Measurements from ENCODE around the gene FOXP1.

Gene FOXP1

DNA sequence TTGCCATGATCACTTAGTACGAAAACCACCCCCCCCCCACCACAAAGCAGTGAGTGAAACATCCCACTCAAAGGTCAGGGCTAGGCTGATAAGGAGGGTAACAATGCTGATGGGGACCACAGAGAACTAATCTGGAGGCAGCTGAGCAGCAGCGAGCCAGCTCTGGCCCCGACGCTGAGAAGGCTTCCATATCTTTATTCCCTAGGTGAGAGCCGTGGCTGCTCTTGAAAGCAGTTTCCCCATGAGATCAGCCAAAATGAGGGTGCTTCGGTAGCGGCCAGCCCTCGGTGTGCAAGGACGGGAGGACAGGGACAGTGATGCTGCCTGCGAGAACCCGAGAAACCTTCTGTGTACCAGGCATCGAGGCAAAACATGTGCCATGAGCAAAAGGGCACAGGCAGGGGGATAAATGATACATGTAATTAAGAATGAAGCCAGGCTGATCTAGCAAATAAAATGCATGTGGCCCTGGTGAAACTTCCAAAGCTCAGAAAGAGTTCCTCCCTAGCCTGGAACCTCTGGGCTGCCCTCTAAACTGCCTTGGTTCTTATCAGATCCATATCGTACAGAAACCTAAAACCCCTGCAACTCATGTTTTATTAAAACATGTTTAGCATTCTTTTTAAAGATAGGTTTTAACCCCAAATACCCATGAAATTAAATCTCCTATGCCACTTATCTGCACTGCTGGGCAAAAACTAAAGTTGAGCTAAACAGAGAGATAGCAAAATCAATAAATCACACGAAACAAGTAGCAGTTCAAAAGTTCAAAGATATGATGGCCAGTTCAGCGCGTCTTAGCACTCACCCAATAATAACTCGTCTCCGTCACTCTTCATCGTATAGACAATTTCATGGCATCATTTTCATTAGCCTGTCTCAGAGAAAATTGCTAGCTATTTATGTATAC lies 337.3 kb downstream of the FOXP1 start:
- peak overlapping the region in 1 of 2 donors; percentile 16 for H3K4me3 ChIP-seq (replicated peaks in 1 of 2; ENCODE audit: low read depth in 2 of 2, low read length in 2 of 2)
- DNase-seq (ENCODE audit: low read depth in 2 of 2): no peak
- TF ChIP-seq, protein P1, sequence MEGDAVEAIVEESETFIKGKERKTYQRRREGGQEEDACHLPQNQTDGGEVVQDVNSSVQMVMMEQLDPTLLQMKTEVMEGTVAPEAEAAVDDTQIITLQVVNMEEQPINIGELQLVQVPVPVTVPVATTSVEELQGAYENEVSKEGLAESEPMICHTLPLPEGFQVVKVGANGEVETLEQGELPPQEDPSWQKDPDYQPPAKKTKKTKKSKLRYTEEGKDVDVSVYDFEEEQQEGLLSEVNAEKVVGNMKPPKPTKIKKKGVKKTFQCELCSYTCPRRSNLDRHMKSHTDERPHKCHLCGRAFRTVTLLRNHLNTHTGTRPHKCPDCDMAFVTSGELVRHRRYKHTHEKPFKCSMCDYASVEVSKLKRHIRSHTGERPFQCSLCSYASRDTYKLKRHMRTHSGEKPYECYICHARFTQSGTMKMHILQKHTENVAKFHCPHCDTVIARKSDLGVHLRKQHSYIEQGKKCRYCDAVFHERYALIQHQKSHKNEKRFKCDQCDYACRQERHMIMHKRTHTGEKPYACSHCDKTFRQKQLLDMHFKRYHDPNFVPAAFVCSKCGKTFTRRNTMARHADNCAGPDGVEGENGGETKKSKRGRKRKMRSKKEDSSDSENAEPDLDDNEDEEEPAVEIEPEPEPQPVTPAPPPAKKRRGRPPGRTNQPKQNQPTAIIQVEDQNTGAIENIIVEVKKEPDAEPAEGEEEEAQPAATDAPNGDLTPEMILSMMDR (IDR thresholded peaks at IDR 0.05; ENCODE audit: low read depth, low read length): no peak

DNA sequence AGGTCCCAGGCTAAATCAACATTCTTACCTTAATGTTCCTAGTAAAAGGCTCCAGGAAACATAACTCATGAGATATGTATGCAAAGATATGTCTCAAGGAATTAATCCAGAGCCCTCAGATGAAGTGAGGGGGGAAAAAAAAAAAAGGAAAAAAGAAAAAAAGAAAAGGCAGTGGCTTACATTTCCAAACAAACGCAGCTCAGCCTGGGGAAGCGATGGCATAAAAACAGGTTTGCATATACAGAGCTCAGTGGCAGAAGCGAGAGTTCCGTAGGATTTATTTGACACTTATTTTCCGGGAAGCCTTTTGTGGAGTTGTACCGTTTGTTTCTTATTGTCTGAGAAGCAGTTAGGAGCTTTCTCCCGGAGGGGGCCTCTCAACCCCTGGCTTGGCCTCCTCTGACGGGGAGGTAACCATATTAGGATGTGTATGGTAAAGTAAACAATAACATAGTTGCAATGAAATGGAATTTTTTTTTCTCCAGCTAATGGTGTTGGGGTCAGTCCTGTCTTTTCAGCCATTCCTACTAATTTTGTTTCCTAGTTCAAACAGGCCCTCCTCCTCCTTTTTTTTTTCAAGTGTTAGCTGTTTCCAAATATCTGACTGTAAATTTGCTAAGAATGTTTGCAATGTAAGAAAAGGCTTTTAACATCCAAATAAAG lies 338.6 kb downstream of the FOXP1 start:
- peak; percentile 83 to 85 for DNase-seq (ENCODE audit: low read depth in 2 of 2)
- H3K4me3 ChIP-seq (replicated peaks in 1 of 2; ENCODE audit: low read depth in 2 of 2, low read length in 2 of 2): peak overlapping the region; percentile 4 to 35

DNA sequence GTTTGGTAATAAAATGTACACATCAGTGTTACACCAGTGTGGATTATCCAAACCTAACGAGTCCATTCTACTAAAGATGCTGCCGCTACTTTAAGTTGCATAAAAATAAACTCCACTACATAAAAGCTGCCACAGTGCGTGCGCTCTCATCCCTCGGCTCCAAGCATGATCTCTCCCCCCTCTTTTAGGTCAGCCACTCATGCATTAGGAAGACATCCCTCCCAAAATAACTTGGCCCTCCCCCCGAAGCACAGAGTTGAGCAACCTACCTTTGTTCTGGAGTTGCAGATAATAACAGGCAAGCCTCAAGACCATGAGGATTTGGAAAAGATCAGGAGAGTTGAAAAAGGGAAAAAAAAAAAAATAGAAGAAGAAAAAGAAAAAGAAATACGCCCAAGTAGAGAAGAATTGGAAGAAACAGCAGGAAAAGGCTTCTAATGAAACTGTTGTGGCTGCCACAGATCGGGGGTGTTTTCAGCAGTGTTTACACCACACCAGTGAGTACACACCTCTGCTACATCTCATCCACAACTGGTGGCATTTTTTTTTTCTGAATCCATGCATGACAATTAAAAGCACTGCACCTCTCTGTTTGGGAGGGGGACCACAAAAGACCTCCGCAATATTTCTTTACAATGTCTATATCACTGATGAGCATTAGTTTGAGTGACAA lies 339.2 kb downstream of the FOXP1 start:
- DNase-seq (ENCODE audit: low read depth in 2 of 2): peak; percentile 78 to 86
- TF ChIP-seq, protein P1 (IDR thresholded peaks at IDR 0.05; ENCODE audit: low read depth, low read length): no peak
- H3K4me3 ChIP-seq (replicated peaks in 1 of 2; ENCODE audit: low read depth in 2 of 2, low read length in 2 of 2): peak overlapping the region; percentile 4 to 35

More for the DNA sequence above, 338.6 kb downstream of the FOXP1 start:
- TF ChIP-seq, protein P1 (IDR thresholded peaks at IDR 0.05; ENCODE audit: low read depth, low read length): peak; percentile 3

DNA sequence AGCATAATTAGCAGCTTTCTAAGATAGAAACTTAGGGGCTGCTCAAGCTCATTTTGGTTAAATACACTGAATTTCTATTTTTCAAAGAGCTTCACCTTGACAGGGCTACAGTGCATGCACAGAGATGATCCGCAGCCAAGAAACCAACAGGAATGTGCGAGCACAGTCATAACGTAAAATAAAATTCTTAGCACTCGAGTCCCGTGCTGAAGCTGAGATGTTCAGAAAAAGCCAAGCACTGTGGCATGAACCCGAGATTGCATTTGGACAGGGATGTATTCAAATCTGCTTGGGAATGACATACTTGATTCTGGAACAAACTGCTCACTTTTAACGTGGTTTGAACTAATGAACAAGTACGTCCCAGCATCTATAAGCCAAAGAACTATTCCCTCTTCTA lies 340.3 kb downstream of the FOXP1 start:
- no peak for DNase-seq (ENCODE audit: low read depth in 2 of 2)
- TF ChIP-seq, protein P1 (IDR thresholded peaks at IDR 0.05; ENCODE audit: low read depth, low read length): no peak
- no peak overlapping the region for H3K4me3 ChIP-seq (replicated peaks in 1 of 2; ENCODE audit: low read depth in 2 of 2, low read length in 2 of 2)

DNA sequence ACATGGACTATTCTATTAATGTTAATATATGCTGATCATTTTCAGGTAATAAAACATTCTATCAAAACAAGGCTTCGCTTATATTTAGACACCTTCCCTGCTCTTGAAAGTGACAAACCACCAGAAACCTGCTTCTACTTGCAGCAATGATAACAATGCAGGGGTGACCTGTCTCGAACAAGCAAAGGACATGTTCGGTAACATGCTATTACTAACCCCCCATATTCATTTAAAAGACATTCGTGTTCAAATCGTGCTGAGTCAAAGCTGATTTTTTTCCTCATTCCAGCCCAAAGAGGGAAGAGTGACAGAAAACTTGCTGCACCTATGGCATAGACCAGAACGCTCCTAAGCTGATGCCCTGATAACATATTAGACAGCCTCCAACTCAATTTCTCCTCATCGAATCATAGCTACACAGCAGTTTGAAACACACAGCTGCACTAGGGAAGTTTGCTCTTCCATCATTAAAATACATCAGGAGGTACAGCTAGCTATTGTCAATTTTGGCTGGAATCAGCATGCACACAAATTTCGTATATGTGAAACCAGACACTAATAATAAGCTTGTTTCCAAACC lies 341.5 kb downstream of the FOXP1 start:
- TF ChIP-seq, protein P1 (IDR thresholded peaks at IDR 0.05; ENCODE audit: low read depth, low read length): no peak
- no peak overlapping the region for H3K4me3 ChIP-seq (replicated peaks in 1 of 2; ENCODE audit: low read depth in 2 of 2, low read length in 2 of 2)
- no peak for DNase-seq (ENCODE audit: low read depth in 2 of 2)

DNA sequence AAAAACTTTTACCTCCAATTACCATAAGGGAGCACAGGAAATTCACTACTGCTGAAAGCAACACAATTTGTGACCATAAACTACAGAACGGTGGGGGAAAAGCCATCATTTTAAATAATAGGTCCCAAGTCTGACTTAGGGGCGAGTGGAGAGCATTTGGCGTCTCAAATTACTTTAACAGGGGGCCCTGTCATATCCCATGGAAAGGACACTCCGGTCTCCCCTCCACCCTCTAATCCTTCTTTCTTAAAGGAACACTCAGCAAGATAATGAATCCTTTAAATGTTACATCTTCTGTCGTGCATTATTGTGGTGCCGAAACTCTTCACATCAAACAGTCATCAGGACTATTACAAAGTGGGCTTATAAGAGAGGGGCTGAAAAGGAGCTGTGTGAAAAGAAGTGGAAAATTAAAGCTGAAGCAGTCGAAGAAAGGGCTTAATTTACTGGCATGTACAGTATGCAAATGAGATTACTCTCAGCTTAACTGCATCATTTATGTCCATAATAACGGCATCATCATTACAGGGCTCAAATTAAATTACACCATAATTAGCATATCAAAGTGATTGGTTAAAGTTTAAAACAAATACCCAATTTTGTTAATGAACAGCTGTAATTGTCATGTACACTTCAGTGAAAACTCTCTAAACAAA lies 342.2 kb downstream of the FOXP1 start:
- DNase-seq (ENCODE audit: low read depth in 2 of 2): no peak
- TF ChIP-seq, protein P1 (IDR thresholded peaks at IDR 0.05; ENCODE audit: low read depth, low read length): no peak

More for the DNA sequence above, 342.2 kb downstream of the FOXP1 start:
- H3K4me3 ChIP-seq (replicated peaks in 1 of 2; ENCODE audit: low read depth in 2 of 2, low read length in 2 of 2): no peak overlapping the region

Measured in cardiac fibroblast (primary cell).